Calu3 (cell line): Measurements from ENCODE around the gene PARN. TPM values are rescaled to one million over a fixed set of nuclear protein-coding genes. Genes with fewer than 3 reads are reported as not detected.

Experiments used
- BruUV-seq: library from RNA; stranded (reverse); fragments of 400-500 nt; replicated peaks from 2 replicates; lab custom pipeline; 2021; lab: Mats Ljungman, UMichigan
- CTCF ChIA-PET: fragments of 300-600 bp; sonication (Branson Sonifier 250); formaldehyde crosslinking; loops from one replicate; lab custom pipeline; 2022; ENCODE audit warnings: antibody characterized with exemption; lab: Charles Lee
- DNase-seq: peaks from one replicate; pipeline ENCODE4 v3.0.0; 2022
- H3K27ac Mint-ChIP-seq: one replicate; pipeline ENCODE4 v1.8.0; 2022; ENCODE audit warnings: mixed read lengths; ENCODE audit not compliant: unreplicated experiment
- H3K27me3 Mint-ChIP-seq: one replicate; pipeline ENCODE4 v1.8.0; 2022; ENCODE audit warnings: mixed read lengths; ENCODE audit not compliant: unreplicated experiment
- H3K36me3 Mint-ChIP-seq: one replicate; pipeline ENCODE4 v1.8.0; 2022; ENCODE audit warnings: mild to moderate bottlenecking, moderate library complexity, mixed read lengths; ENCODE audit not compliant: insufficient read depth, unreplicated experiment
- H3K4me1 Mint-ChIP-seq: one replicate; pipeline ENCODE4 v1.8.0; 2022; ENCODE audit warnings: mild to moderate bottlenecking, low read depth, mixed read lengths; ENCODE audit not compliant: unreplicated experiment
- H3K4me3 Mint-ChIP-seq: one replicate; pipeline ENCODE4 v1.8.0; 2022; ENCODE audit warnings: mild to moderate bottlenecking, low read depth, moderate library complexity, mixed read lengths; ENCODE audit not compliant: unreplicated experiment
- H3K9me3 Mint-ChIP-seq: one replicate; pipeline ENCODE4 v1.8.0; 2022; ENCODE audit warnings: low read depth, mixed read lengths; ENCODE audit not compliant: unreplicated experiment
- intact Hi-C: fragments of 100-400 bp; cut with micrococcal nuclease; formaldehyde crosslinking; loops from one replicate; pipeline ENCODE4 v1.10.0; 2022; ENCODE audit not compliant: unreplicated experiment
- total RNA-seq: library from RNA; stranded (reverse); gene quantifications from 2 replicates; pipeline ENCODE4 v1.2.3, GENCODE V29; 2022
- TF ChIP-seq, protein P1 (sequence below): fragments of 200-600 bp; IDR thresholded peaks from one replicate; pipeline ENCODE4 v1.8.0; 2022; ENCODE audit warnings: antibody characterized with exemption; ENCODE audit not compliant: unreplicated experiment

The PARN gene
- total RNA-seq, 1 experiment from 2014 or later = 59.1 TPM

GRCh38 chr16:14569213-14569612 is 60.8 kb downstream of the PARN start:
- intact Hi-C loops = no loop called here
- DNase-seq = peak; percentile 32
- Mint-ChIP-seq H3K27ac (no peak overlapping the region), H3K27me3 (no peaks in the 10 kb centered on the region), H3K36me3 (peaks cover 7% of the 10 kb centered on the region), H3K4me3 (no peak overlapping the region), H3K4me1 (peaks cover 27% of the 10 kb centered on the region), H3K9me3 (no peaks in the 10 kb centered on the region)
- TF ChIP-seq, protein P1, sequence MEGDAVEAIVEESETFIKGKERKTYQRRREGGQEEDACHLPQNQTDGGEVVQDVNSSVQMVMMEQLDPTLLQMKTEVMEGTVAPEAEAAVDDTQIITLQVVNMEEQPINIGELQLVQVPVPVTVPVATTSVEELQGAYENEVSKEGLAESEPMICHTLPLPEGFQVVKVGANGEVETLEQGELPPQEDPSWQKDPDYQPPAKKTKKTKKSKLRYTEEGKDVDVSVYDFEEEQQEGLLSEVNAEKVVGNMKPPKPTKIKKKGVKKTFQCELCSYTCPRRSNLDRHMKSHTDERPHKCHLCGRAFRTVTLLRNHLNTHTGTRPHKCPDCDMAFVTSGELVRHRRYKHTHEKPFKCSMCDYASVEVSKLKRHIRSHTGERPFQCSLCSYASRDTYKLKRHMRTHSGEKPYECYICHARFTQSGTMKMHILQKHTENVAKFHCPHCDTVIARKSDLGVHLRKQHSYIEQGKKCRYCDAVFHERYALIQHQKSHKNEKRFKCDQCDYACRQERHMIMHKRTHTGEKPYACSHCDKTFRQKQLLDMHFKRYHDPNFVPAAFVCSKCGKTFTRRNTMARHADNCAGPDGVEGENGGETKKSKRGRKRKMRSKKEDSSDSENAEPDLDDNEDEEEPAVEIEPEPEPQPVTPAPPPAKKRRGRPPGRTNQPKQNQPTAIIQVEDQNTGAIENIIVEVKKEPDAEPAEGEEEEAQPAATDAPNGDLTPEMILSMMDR = no peak
- CTCF ChIA-PET = no interaction called here
- BruUV-seq = no TSS peak

DNA sequence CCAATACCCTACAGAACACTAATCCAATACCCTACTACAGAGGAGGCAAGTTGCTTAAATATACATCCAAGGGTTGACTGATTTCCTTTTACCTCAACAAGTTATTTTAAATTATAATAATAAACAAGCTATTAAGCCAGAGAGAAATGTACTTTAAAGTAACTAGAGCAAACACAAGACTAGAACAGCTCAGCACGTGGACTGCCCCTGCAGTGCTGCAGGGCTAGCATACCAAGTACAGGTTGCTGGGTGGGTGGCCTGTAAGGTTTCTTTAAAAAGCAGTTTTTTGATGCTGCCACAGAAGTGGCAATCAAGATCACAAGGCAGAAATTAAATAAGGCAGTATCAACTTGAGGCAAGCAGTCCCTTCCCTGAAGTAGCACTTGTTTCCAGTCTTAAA is 63.5 kb downstream of the PARN start:
- no peaks in the 10 kb centered on the region for H3K9me3 Mint-ChIP-seq
- intact Hi-C loops = no loop called here
- no peak overlapping the region for H3K4me3 Mint-ChIP-seq
- H3K27me3 Mint-ChIP-seq = no peaks in the 10 kb centered on the region
- peaks cover 43% of the 10 kb centered on the region for H3K4me1 Mint-ChIP-seq
- CTCF ChIA-PET = no interaction called here
- H3K27ac Mint-ChIP-seq = no peak overlapping the region
- TF ChIP-seq, protein P1 = no peak
- no peaks in the 10 kb centered on the region for H3K36me3 Mint-ChIP-seq
- no peak for DNase-seq
- no TSS peak for BruUV-seq

DNA sequence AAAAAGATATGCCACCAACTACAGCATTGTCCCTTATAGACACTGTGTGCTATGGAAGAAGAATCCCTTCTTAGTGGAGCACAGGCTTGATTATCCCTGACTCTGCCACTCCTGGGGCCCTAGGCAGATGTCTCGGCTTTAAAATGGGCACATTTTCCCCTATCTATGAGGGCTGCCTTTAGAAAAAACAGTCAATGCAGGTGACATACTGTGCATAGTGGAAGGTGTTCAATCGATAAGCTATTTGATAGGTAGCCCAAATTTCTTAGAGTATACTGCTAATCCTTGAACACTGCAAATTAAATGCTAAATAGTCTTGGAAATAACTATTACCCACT is 64.4 kb downstream of the PARN start:
- intact Hi-C loops = loop anchor here (2.0 kb wide), 1 partner anchor 21 kb away; no protein-coding TSS in a partner anchor
- CTCF ChIA-PET = interaction anchor here (0.7 to 1.2 kb wide), 4 partner anchors 11 to 262 kb away, joined by 3 read pairs; no protein-coding TSS in a partner anchor

DNA sequence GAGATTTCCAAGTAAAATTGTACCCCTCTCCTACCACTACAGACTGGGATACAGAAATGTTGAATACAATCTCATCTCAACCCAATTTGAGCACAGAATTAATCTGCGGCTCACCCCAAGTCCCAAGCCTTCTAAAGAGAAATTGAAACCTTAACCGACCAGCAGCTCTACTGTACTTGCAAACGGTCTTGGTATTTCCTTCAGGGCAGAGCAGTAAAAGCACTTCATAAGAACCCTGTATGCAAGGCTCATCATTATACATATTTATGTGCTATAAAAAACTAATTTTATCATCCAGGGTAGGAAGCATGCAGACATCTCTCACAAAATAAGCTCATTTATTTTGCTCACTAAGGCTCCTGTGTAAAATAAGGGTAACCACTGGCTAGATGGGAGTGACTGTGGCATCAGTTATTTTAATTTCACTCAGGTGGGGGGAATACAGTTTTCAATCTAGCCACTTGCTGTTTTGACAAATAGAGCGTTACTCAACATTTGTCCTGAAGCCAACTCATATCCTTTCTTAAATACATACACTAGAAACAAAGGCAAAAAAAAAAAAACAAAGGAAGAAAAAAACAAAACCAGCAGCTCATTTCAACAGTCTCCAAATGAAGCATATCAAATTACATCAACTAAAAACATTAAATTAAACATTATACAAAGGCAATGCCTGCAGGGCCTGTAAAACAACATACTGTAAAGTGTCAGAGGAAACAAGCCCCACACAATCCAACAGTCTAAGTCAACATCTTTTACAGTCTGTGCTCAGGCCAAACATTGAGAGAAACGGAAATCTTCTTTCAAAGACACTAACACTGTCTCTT is 65.0 kb downstream of the PARN start:
- DNase-seq = no peak
- H3K4me1 Mint-ChIP-seq = peaks cover 43% of the 10 kb centered on the region
- H3K4me3 Mint-ChIP-seq = no peak overlapping the region
- peak overlapping the region; percentile 47 for H3K27ac Mint-ChIP-seq
- intact Hi-C loops = loop anchor here (2.0 kb wide), 1 partner anchor 20 kb away; no protein-coding TSS in a partner anchor
- TF ChIP-seq, protein P1 = no peak
- CTCF ChIA-PET = interaction anchor here (0.6 to 1.2 kb wide), 5 partner anchors 11 to 274 kb away, joined by 3 to 4 read pairs (median 3); no protein-coding TSS in a partner anchor
- H3K27me3 Mint-ChIP-seq = no peaks in the 10 kb centered on the region
- no peaks in the 10 kb centered on the region for H3K9me3 Mint-ChIP-seq
- H3K36me3 Mint-ChIP-seq = no peaks in the 10 kb centered on the region
- BruUV-seq = no TSS peak

More for the DNA sequence above, 64.4 kb downstream of the PARN start:
- Mint-ChIP-seq H3K9me3 (no peaks in the 10 kb centered on the region), H3K4me3 (no peak overlapping the region), H3K27ac (peak overlapping the region; percentile 47), H3K4me1 (peaks cover 43% of the 10 kb centered on the region), H3K27me3 (no peaks in the 10 kb centered on the region), H3K36me3 (no peaks in the 10 kb centered on the region)
- BruUV-seq = no TSS peak
- no peak for DNase-seq
- TF ChIP-seq, protein P1 = no peak
